Large intestine (tissue), 12 donors: ENCODE data around the gene OR2T35. TPM values are rescaled to one million over a fixed set of nuclear protein-coding genes. Genes with fewer than 3 reads are reported as not detected.
A peak's percentile ranks its signal among the peaks of the same experiment; 100 is the strongest.
"Not testable (repeated sequence)": the region's sequence is repeated elsewhere in the genome, so short reads cannot be mapped to it uniquely, and the experiment has no call there.

Experiments used
- DNase-seq, 2 donors: peaks; one replicate each; pipeline versions ENCODE4 v3.0.0 to v3.0.0-alpha.2; 2013
- H3K27ac ChIP-seq: one replicate; pipeline ENCODE4 v1.5.1; 2013; ENCODE audit warnings: low read length
- H3K27me3 ChIP-seq: 2 replicates; pipeline ENCODE4 v1.6.1; 2013; ENCODE audit warnings: low read length; ENCODE audit not compliant: control insufficient read depth, insufficient read depth
- H3K36me3 ChIP-seq: 2 replicates; pipeline ENCODE4 v1.6.1; 2013; ENCODE audit warnings: low read length; ENCODE audit not compliant: control insufficient read depth, insufficient read depth
- H3K4me1 ChIP-seq: one replicate; pipeline ENCODE4 v1.6.1; 2013; ENCODE audit warnings: low read length; ENCODE audit not compliant: control insufficient read depth, insufficient read depth
- H3K4me3 ChIP-seq: one replicate; pipeline ENCODE4 v1.5.1; 2013; ENCODE audit warnings: low read length
- H3K9me3 ChIP-seq: one replicate; pipeline ENCODE4 v1.6.1; 2013; ENCODE audit warnings: mild to moderate bottlenecking, low read depth, low read length, moderate library complexity; ENCODE audit not compliant: control insufficient read depth
- WGBS: methylation state at CpG from one replicate; pipeline ENCODE4 v1.1.5; 2013; ENCODE audit warnings: low lambda C conversion rate; ENCODE audit not compliant: insufficient coverage; 5-methylcytosine and 5-hydroxymethylcytosine counted together
- long read RNA-seq, 11 donors: transcript quantifications; one replicate each; lab custom pipeline, GENCODE V29; 2026
- polyA plus RNA-seq: library from polyadenylated mRNA; unstranded; fragments of 120-200 nt; gene quantifications from one replicate; pipeline ENCODE4 v1.2.1, GENCODE V29; 2013

OR2T35 gene, protein sequence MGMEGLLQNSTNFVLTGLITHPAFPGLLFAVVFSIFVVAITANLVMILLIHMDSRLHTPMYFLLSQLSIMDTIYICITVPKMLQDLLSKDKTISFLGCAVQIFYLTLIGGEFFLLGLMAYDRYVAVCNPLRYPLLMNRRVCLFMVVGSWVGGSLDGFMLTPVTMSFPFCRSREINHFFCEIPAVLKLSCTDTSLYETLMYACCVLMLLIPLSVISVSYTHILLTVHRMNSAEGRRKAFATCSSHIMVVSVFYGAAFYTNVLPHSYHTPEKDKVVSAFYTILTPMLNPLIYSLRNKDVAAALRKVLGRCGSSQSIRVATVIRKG
- polyA plus RNA-seq, result not detected
- long read RNA-seq, donor 1, result 0 reads
- long read RNA-seq, donor 2, result 0 reads
- long read RNA-seq, donor 3, result 0 reads
- long read RNA-seq, donor 4, result 0 reads
- long read RNA-seq, donor 5, result 0 reads
- long read RNA-seq, donor 6, result 0 reads
- long read RNA-seq, donor 7, result 0 reads
- long read RNA-seq, donor 8, result 0 reads
- long read RNA-seq, donor 9, result 0 reads
- long read RNA-seq, donor 10, result 0 reads
- long read RNA-seq, donor 11, result 0 reads

GRCh38 chr1:248645178-248645577, at the start of gene OR2T35:
OR2T35 (minus strand) TSS chr1:248645278; CDS start chr1:248639258, 6,020 bp downstream.
- H3K27ac ChIP-seq, DNase-seq, H3K9me3 ChIP-seq, H3K4me1 ChIP-seq, H3K36me3 ChIP-seq, H3K27me3 ChIP-seq, H3K4me3 ChIP-seq: not testable (repeated sequence)
- no CpG with 5 or more reads among the region's 3 CpGs for WGBS

DNA sequence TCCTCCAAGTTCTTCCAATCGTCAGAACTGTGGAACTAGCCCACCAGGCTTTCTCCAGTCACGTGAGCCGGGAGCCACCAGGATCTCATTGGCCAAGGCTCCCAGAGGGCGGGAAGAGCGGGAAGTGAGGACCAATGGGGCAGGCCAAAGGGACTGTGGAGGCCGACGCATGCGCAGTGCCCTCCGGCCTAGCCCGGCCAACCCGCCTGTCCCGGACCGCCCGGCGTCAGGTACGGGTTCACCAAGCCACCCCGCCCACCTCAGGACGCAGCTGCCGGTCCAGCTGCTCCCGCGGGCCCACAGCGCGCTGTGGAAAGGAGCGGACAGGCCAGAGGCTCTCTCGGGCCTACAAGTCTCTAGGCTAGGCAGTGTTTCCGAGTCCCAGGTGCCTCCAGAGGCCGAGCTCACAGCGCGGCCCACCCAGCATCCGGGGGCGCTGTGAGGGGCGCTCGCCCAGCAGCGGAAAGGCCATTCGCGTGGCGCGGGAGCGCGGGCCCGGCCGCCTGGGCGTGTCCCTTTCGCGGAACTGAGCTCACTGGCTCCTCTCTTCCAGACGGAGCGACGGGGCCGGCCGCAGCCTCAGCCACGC, 46.6 kb upstream of the OR2T35 start:
- H3K27me3 ChIP-seq, result peaks cover 4% of the 10 kb centered on the region
- peaks cover 8% of the 10 kb centered on the region for H3K9me3 ChIP-seq
- H3K36me3 ChIP-seq, result no peaks in the 10 kb centered on the region
- H3K4me3 ChIP-seq, result no peak overlapping the region
- no peak overlapping the region for H3K27ac ChIP-seq
- DNase-seq, result no peak
- no peaks in the 10 kb centered on the region for H3K4me1 ChIP-seq
- no CpG with 5 or more reads among the region's 51 CpGs for WGBS

- Histone ChIP-seq H3K9me3 (peaks cover 8% of the 10 kb centered on the region), H3K4me1 (no peaks in the 10 kb centered on the region), H3K27me3 (peaks cover 4% of the 10 kb centered on the region), H3K4me3 (no peak overlapping the region), H3K27ac (no peak overlapping the region), H3K36me3 (no peaks in the 10 kb centered on the region)
- DNase-seq, result no peak
- 100% methylated on average over 1 of the region's 4 CpGs for WGBS
Observed at GRCh38 chr1:248688527-248689298, 43.6 kb upstream of the OR2T35 start.

DNA sequence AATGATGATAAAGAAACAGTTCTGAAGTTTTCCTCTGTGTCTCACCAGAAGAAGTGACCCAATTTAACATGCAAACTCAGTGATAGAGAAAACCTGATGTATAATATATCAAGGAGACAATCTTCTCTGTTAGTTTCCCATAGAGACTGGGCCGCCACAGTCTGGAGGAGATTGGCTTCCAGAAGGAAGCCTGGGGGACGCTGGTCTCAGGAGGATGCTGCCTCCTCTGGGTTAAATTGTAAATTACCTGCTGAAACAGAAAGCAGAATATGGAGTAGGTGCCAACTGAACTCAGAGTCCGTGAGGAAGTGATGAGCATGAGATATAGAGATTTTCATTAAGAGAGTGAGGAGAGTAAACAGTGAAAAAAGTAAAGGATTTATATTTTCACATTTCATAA, 41.7 kb upstream of the OR2T35 start:
- peaks cover 5% of the 10 kb centered on the region for H3K9me3 ChIP-seq
- WGBS, result no CpG with 5 or more reads among the region's 3 CpGs
- H3K27ac ChIP-seq, result no peak overlapping the region
- H3K36me3 ChIP-seq, result no peaks in the 10 kb centered on the region
- peak; percentile 26 to 46 for DNase-seq
- H3K4me3 ChIP-seq, result no peak overlapping the region
- no peaks in the 10 kb centered on the region for H3K27me3 ChIP-seq
- H3K4me1 ChIP-seq, result no peaks in the 10 kb centered on the region

- no peaks in the 10 kb centered on the region for H3K27me3 ChIP-seq
- H3K4me1 ChIP-seq, result no peaks in the 10 kb centered on the region
- H3K9me3 ChIP-seq, result no peaks in the 10 kb centered on the region
- DNase-seq, result no peak
- H3K4me3 ChIP-seq, result no peak overlapping the region
- WGBS, result no CpG with 5 or more reads among the region's 8 CpGs
- H3K36me3 ChIP-seq, result no peaks in the 10 kb centered on the region
- H3K27ac ChIP-seq, result no peak overlapping the region
Observed at GRCh38 chr1:248681651-248682050, 36.6 kb upstream of the OR2T35 start.

DNA sequence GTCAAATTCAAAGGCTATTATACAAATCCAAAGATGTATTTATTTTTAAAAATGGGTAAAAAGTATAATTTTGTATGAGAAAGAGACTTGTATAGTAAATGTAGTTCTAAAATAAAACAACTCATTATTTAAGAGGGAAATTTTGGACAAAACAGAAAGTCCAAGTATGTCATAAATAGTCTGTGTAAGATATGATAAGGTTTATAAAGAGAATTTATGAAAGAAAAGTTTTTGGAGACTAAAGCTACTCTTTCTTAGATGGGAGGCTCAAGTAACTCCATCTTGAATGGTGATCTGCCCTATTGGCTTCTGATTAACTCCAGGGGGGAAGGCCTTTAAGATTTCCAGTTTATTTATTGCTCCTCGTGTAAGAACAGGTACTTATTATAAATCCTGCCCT, 24.9 kb upstream of the OR2T35 start:
- whole genome bisulfite sequencing, result no CpG with 5 or more reads among the region's 1 CpG
- no peak overlapping the region for H3K27ac ChIP-seq
- no peaks in the 10 kb centered on the region for H3K27me3 ChIP-seq

DNA sequence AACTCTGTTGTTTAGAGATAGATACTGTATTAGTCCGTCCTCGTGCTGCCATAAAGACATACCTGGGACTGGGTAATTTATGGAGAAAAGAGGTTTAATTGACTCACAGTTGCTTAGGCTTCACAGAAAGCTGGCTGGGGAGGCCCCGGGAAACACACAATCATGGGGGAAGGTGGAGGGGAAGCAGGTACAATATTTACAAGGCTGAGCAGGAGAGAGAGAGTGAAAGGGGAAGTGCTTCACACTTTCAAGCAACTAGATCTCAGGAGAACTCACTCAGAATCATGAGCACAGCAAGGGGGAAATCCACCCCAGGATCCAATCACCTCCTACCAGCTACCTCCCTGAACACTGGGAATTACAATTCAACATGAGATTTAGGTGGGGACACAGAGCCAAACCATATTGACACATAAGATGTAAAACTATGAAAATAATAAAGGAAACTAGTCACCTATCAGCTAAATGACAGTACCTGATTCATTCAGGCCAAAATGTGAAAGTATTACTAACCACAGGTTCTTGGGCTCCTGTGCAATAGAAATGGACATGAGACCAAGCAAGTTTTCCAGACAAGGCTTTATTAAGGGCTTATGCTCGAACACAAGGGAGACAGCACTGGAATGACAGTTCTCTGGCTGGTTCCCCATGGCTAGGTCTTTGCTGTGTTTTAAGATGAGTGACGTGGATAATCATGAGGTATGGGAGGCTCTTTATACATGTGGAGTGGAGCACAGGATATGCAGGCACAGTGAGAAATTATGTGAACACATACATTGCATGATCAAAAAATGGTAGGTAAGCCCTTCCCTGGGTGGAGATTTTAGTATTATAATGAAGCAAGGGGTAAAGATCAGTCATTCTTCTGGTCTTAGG, 18.6 kb upstream of the OR2T35 start:
- DNase-seq, result not testable (repeated sequence)
- 70% methylated on average over 2 of the region's 5 CpGs for WGBS

More for the DNA sequence above, 24.9 kb upstream of the OR2T35 start:
- Histone ChIP-seq H3K36me3 (no peaks in the 10 kb centered on the region), H3K4me3 (no peak overlapping the region), H3K9me3 (peaks cover 10% of the 10 kb centered on the region), H3K4me1 (no peaks in the 10 kb centered on the region)
- no peak for DNase-seq

DNA sequence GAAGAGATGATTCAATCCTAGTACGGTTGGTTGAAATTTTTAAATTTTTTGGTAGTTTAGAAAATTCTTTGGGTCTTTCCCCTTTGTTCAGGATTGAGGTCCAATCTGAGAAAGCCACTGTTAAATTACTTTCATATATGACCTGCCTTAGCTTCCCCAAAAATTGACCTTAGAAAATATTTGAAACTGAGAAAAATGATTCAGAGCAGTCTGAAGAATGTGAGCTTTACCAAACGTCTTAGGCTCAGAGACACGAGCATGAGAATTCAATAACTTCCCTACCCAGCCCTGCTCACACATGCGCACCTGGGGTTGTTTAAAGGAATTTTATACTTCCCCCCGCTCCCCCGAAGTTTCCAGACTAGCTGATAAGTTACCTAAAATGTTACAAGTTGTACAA, 11.7 kb upstream of the OR2T35 start:
- not testable (repeated sequence) for H3K9me3 ChIP-seq, H3K27me3 ChIP-seq, H3K4me1 ChIP-seq, H3K27ac ChIP-seq, H3K4me3 ChIP-seq, H3K36me3 ChIP-seq, DNase-seq
- WGBS, result no CpG with 5 or more reads among the region's 6 CpGs

More for the DNA sequence above, 18.6 kb upstream of the OR2T35 start:
- not testable (repeated sequence) for H3K4me1 ChIP-seq, H3K36me3 ChIP-seq, H3K9me3 ChIP-seq, H3K27ac ChIP-seq, H3K4me3 ChIP-seq, H3K27me3 ChIP-seq

- H3K27ac ChIP-seq, H3K36me3 ChIP-seq, DNase-seq, H3K4me3 ChIP-seq, H3K9me3 ChIP-seq, H3K27me3 ChIP-seq, H3K4me1 ChIP-seq: not testable (repeated sequence)
- WGBS, result no CpG with 5 or more reads among the region's 3 CpGs
Observed at GRCh38 chr1:248655354-248655753, 10.3 kb upstream of the OR2T35 start, which contains the start of gene OR2T27. OR2T27 (minus strand) TSS chr1:248655528; CDS start chr1:248650884, 4,644 bp downstream.
